Brain microvascular endothelial cell (primary cell): ENCODE measurements around the gene TMEM79.

Source experiments
- DNase-seq: peaks from one replicate; pipeline ENCODE4 v3.0.0-alpha.2; 2020
- H3K27ac ChIP-seq: fragments of 250-450 bp; sonication (Bioruptor Pico); 2 replicates; pipeline ENCODE4 v1.5.1; 2020; ENCODE audit warnings: mild to moderate bottlenecking, moderate library complexity
- H3K27me3 ChIP-seq: fragments of 250-450 bp; sonication (Bioruptor Pico); replicated peaks from 2 replicates; pipeline ENCODE4 v1.5.1; 2020; ENCODE audit warnings: mild to moderate bottlenecking
- H3K36me3 ChIP-seq: fragments of 250-450 bp; sonication (Bioruptor Pico); replicated peaks from 2 replicates; pipeline ENCODE4 v1.5.1; 2020; ENCODE audit warnings: mild to moderate bottlenecking
- H3K4me3 ChIP-seq: 2 replicates; pipeline ENCODE4 v1.5.1; 2011; ENCODE audit warnings: low read depth, mild to moderate bottlenecking, control low read depth, low read length, moderate library complexity
- in situ Hi-C: cut with HindIII; loops from 2 replicates; pipeline ENCODE4 v1.10.0; 2017; ENCODE audit warnings: low sequenced_read_pairs, low pct_ligation_motif_present
- TF ChIP-seq, protein P1 (sequence below): IDR thresholded peaks from 2 replicates; pipeline ENCODE4 v1.5.1; 2011; ENCODE audit warnings: low read depth, mild to moderate bottlenecking, moderate library complexity, low read length, control low read depth, inconsistent platforms; ENCODE audit errors: missing control alignments

Gene TMEM79

GRCh38 chr1:156295391-156295947 lies 11.3 kb downstream of the TMEM79 start, which contains the start of gene GLMP:
TSS of gene GLMP (minus strand) at chr1:156295679. CDS start at chr1:156295645, 34 bp downstream.
- in situ Hi-C loops = no loop called here
- peak; percentile 43 for DNase-seq

DNA sequence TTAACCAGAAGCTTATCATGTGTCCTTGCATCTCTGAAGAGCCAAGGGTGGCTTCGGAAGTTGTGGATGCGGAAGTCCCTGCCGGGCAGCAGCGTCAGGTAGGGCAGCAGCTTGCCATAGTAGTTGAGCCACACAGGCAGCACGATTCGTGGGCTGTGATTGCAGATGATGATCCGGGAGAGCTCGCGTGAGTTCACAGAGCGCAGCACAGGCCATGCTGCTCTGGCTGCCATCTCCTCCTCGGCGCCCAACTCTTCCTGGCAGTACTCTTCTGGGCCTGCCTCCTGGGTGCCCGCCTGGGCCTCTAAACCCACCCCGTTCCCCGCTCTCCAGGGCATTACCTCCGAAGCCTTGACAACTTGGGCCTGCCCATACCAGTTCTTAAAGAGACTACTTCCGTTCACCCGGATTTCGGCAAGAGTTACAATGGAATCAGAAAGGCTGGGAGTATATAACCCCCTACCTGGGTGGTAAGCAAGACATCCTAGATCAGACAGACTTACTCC lies 14.8 kb downstream of the TMEM79 start, which contains the start of gene VHLL:
VHLL (minus strand) TSS at position 456 of the 506 bp plus-strand sequence; CDS start at position 338, 118 bp downstream.
- H3K36me3 ChIP-seq = peaks cover 6% of the 10 kb centered on the region
- in situ Hi-C loops = no loop called here
- DNase-seq = no peak
- no peak within 1 kb of the TSS for H3K27ac ChIP-seq
- no peaks in the 10 kb centered on the region for H3K27me3 ChIP-seq
- TF ChIP-seq, protein P1, sequence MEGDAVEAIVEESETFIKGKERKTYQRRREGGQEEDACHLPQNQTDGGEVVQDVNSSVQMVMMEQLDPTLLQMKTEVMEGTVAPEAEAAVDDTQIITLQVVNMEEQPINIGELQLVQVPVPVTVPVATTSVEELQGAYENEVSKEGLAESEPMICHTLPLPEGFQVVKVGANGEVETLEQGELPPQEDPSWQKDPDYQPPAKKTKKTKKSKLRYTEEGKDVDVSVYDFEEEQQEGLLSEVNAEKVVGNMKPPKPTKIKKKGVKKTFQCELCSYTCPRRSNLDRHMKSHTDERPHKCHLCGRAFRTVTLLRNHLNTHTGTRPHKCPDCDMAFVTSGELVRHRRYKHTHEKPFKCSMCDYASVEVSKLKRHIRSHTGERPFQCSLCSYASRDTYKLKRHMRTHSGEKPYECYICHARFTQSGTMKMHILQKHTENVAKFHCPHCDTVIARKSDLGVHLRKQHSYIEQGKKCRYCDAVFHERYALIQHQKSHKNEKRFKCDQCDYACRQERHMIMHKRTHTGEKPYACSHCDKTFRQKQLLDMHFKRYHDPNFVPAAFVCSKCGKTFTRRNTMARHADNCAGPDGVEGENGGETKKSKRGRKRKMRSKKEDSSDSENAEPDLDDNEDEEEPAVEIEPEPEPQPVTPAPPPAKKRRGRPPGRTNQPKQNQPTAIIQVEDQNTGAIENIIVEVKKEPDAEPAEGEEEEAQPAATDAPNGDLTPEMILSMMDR = no peak
- no peak within 1 kb of the TSS for H3K4me3 ChIP-seq

More at GRCh38 chr1:156295391-156295947, 11.3 kb downstream of the TMEM79 start, which contains the start of gene GLMP:
- Histone ChIP-seq H3K4me3 (peak within 1 kb of the TSS; percentile 83), H3K27ac (peak within 1 kb of the TSS; percentile 38), H3K27me3 (no peaks in the 10 kb centered on the region), H3K36me3 (peaks cover 9% of the 10 kb centered on the region)
- TF ChIP-seq, protein P1 = no peak

GRCh38 chr1:156303241-156303640 lies 19.1 kb downstream of the TMEM79 start:
- no peaks in the 10 kb centered on the region for H3K27me3 ChIP-seq
- H3K27ac ChIP-seq = no peak overlapping the region
- TF ChIP-seq, protein P1 = no peak
- no peak for DNase-seq
- in situ Hi-C loops = no loop called here
- peaks cover 34% of the 10 kb centered on the region for H3K36me3 ChIP-seq
- no peak overlapping the region for H3K4me3 ChIP-seq

DNA sequence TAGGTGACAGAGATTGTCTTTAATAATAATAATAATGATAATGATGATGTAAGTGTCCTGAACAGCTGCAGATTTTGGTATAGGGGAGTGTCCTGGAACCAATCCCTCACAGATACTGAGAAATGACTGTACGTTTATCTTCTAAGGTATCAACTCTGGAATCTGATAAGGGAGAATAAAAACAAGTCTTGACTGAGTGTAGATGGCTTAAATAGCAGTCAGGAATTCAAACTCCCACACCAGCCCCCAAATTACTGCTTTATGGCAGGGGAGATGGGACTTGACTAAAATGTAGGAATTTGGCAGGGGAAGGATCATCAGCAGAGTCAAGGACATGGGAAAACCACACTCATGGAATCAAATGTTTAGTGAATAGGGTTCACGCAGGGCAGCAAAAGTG lies 21.1 kb downstream of the TMEM79 start:
- no peaks in the 10 kb centered on the region for H3K27me3 ChIP-seq
- no peak for DNase-seq
- no peak overlapping the region for H3K4me3 ChIP-seq
- in situ Hi-C loops = no loop called here
- TF ChIP-seq, protein P1 = no peak
- peaks cover 52% of the 10 kb centered on the region for H3K36me3 ChIP-seq
- no peak overlapping the region for H3K27ac ChIP-seq

- DNase-seq = peak; percentile 21
- H3K4me3 ChIP-seq = no peak overlapping the region
- TF ChIP-seq, protein P1 = no peak
- H3K27me3 ChIP-seq = no peaks in the 10 kb centered on the region
- no peak overlapping the region for H3K27ac ChIP-seq
- in situ Hi-C loops = no loop called here
- peaks cover 78% of the 10 kb centered on the region for H3K36me3 ChIP-seq
Measured at GRCh38 chr1:156308078-156308477, 24.0 kb downstream of the TMEM79 start.
